ENCODE measurements around the gene KRTAP4-7.
"Not testable (repeated sequence)": the region's sequence is repeated elsewhere in the genome, so short reads cannot be mapped to it uniquely, and the experiment has no call there.

Gene KRTAP4-7

DNA sequence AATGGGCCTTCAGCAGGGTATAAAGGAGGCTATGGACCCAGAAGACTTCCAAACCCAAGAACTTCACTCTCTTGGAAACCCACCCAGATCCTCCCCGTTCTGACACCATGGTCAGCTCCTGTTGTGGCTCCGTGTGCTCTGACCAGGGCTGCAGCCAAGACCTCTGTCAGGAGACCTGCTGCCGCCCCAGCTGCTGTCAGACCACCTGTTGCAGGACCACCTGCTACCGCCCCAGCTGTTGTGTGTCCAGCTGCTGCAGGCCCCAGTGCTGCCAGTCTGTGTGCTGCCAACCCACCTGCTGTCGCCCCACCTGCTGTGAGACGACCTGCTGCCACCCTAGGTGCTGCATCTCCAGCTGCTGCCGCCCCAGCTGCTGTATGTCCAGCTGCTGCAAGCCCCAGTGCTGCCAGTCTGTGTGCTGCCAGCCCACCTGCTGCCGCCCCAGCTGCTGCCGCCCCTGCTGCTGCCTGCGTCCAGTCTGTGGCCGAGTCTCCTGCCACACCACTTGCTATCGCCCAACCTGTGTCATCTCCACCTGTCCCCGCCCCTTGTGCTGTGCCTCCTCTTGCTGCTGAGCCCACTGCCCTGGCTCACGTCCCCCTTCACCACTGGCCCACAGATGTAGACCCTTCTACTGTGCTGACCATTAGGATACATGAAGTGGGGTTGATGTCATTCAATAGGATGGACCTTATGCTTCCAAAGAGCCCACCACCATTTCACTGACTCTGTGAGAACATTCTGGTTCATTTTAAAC is at the start of gene KRTAP4-7:
KRTAP4-7 (plus strand) TSS at position 51 of the 757 bp plus-strand sequence; CDS start at position 108, 57 bp downstream.
- not testable (repeated sequence) for DNase-seq (ENCODE audit: low read depth in 3 of 3)

DNA sequence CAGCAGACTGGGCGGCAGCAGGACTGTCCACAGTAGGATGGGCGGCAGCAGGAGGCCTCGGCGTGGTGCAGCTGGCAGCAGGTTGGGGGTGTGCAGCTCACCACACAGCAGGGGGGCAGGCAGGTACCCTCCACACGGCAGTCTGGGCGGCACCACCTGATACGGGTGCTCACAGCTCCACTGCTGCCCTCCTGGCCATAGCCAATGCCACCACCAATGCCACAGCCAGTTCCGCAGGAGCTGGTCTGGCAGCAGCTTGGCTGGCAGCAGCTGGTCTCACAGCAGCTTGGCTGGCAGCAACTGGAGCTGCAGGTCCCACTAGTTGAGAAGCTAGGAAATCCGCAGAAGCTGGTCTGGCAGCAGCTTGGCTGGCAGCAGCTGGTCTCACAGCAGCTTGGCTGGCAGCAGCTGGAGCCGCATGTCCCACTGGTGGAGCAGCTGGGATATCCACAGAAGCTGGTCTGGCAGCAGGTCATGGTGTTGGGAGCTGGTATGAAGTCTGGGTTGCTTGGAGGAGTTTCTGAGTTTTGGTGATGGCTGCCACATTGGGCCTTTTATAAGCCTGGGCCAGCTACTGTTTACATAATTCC is 49.5 kb upstream of the KRTAP4-7 start, which contains the start of gene KRTAP1-3:
KRTAP1-3 (minus strand) TSS at position 529 of the 590 bp plus-strand sequence; CDS start at position 476, 53 bp downstream.
- not testable (repeated sequence) for DNase-seq (ENCODE audit: low read depth in 3 of 3)

DNA sequence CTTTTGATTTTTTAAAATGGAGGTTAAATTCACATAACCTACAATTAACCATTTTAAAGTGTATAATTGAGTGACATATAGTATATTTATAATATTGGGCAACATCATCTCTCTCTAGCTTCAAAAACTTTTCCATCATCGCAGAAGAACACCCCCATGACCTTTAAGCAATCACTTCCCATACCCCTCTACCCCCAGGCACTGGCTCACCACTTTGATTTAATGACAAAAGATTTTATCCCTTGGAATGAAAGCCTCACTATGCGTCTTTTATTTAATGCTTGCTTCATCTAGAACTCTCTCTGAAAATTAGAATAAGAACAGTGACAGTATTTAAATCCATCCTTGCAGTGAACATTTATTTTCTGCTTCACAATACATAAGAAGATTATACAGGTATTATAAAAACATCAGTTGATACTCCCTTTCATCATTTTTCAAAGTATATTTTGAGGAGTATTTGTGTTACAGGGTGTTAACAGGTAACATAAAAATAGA is 46.0 kb upstream of the KRTAP4-7 start:
- DNase-seq (ENCODE audit: low read depth in 3 of 3): no peak

- DNase-seq (ENCODE audit: low read depth in 3 of 3): not testable (repeated sequence)
Observed at GRCh38 chr17:41040783-41041571, 43.0 kb upstream of the KRTAP4-7 start, which contains the start of gene KRTAP1-1. Gene KRTAP1-1 (minus strand): TSS chr17:41041450. CDS start chr17:41041397, 53 bp downstream.

DNA sequence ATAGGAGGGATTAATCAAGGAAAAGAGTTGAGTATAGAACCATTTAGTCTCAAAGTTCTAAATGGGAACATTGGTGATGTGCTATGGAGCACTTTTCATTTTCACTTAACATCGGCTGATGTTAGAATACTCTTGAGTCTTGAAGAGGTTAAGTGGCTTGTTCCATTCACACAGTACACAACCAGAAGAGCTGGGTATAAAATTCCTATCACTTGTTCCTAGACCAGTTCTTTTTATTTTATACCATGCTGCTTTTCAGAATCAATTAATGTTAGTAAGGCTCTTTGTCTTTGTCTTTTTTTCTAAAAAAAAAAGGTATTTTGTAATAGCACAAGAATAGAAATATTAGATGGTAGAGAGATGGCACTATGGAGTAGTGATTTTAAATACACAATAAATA is 41.0 kb upstream of the KRTAP4-7 start:
- no peak for DNase-seq (ENCODE audit: low read depth in 3 of 3)

GRCh38 chr17:41046735-41047465 is 37.0 kb upstream of the KRTAP4-7 start, which contains the start of gene KRTAP2-1:
Gene KRTAP2-1 (minus strand): TSS chr17:41047316. CDS start chr17:41047267, 49 bp downstream.
- DNase-seq (ENCODE audit: low read depth in 3 of 3): not testable (repeated sequence)

- DNase-seq (ENCODE audit: low read depth in 3 of 3): no peak
Observed at GRCh38 chr17:41048441-41048840, 35.5 kb upstream of the KRTAP4-7 start.

DNA sequence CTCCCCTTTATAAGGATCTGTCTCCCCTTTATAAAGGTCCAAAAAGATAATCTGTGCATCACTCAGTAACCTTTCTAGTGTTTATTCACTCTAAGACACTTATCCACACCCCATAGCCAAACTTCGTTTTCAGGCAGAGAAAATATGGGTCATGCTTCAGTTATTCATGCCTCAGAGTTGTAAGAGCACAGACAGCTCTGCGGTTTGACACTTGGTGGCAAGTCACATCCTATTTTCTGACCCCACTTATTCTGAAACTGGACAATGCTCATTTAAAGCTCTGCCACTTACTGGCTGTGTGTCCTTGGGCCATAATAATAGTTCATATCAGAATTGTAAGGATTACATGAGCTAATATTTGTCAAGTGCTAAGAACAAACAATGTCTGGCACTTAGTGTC is 34.8 kb upstream of the KRTAP4-7 start:
- no peak for DNase-seq (ENCODE audit: low read depth in 3 of 3)

DNA sequence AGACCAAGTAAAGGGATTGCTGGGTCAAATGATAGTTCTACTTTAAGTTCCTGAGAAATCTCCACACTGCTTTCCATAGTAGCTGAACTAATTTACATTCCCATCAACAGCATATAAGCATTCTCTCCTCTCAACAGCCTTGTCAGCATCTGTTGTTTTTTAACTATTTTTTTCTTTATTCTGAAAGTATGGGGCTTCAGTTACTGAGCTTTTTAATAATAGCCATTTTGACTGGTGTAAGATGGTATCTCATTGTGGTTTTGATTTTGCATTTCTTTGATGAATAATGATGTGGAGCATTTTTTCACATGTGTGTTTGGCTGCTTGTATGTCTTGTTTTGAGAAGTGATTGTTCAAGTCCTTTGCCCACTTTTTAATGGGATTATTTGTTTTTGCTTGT is 31.4 kb upstream of the KRTAP4-7 start:
- DNase-seq (ENCODE audit: low read depth in 3 of 3): no peak

DNA sequence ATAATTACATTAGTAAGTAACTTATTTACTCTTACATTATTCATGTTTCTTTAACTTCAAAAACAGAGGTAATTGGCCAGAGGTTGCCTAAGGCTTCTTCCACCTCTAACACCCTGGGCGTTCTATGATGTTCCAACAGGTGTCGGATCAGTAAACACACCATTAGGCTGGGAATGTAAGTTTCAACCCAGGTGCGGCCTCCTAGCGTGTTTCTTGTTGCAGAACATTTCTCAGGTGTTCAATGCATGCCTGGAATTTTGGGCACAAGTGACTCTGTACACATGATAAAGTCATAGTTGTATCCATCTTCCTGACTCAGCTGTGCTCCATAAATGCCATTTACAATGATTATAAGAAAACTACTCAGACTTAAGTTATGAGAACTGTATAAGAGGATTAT is 29.9 kb upstream of the KRTAP4-7 start:
- no peak for DNase-seq (ENCODE audit: low read depth in 3 of 3)

DNA sequence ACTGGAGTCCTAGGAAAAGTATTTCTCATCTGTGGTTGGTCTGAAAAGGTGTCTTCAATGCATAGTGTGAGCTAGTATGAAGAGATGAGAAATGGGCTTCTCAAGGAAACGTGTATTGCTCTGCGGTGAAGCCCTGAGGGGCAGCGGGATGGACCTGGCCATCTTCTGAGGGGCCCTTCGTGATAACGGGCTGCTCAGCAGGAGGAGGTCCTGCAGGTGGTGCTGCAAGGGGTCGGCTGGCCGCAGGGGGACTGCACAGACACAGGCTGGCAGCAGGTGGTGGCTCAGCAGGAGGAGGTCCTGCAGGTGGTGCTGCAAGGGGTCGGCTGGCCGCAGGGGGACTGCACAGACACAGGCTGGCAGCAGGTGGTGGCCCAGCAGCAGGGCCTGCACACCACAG is 29.4 kb upstream of the KRTAP4-7 start:
- not testable (repeated sequence) for DNase-seq (ENCODE audit: low read depth in 3 of 3)

- DNase-seq (ENCODE audit: low read depth in 3 of 3): not testable (repeated sequence)
Observed at GRCh38 chr17:41055130-41055529, 28.8 kb upstream of the KRTAP4-7 start, which contains the start of gene KRTAP2-2. Gene KRTAP2-2 (minus strand): TSS chr17:41055230. CDS start chr17:41055211, 19 bp downstream.

DNA sequence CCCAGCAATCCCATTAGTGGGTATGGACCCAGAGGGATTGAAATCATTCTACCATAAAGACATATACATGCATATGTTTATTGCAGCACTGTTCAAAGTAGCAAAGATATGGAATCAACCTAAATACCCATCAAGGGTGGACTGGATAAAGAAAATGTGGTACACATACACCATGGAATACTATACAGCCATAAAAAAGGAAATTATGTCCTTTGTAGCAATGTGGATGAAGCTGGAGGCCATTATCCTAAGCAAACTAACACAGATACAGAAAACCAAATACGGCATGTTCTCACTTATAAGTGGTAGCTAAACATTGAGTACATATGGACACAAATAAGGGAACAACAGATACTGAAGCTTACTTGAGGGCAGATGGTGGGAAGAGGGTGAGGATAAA is 26.4 kb upstream of the KRTAP4-7 start:
- no peak for DNase-seq (ENCODE audit: low read depth in 3 of 3)

DNA sequence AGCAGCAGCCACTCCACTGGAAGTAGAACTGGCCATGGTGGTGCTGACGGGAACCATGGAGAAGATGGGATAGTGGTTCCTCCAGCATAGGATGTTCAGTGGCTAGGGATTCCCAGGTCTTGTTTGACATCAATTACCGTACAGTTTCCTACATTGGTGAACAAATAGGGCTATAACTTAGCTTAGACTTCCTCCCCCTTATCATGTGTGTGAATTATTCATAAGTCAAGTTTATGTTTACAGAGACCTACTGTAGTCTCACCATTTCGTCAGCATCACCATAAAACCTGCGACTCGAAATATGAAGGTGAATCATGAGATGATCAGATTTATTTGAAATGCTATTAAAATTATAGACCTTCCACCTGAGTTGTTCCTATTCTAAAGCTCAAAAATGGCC is 25.2 kb upstream of the KRTAP4-7 start:
- no peak for DNase-seq (ENCODE audit: low read depth in 3 of 3)

- not testable (repeated sequence) for DNase-seq (ENCODE audit: low read depth in 3 of 3)
Observed at GRCh38 chr17:41059276-41060051, 24.5 kb upstream of the KRTAP4-7 start.

- no peak for DNase-seq (ENCODE audit: low read depth in 3 of 3)
Observed at GRCh38 chr17:41060052-41060604, 23.8 kb upstream of the KRTAP4-7 start, which contains the start of gene KRTAP2-3. Gene KRTAP2-3 (minus strand): TSS chr17:41060114. CDS start chr17:41060050, 64 bp downstream.

DNA sequence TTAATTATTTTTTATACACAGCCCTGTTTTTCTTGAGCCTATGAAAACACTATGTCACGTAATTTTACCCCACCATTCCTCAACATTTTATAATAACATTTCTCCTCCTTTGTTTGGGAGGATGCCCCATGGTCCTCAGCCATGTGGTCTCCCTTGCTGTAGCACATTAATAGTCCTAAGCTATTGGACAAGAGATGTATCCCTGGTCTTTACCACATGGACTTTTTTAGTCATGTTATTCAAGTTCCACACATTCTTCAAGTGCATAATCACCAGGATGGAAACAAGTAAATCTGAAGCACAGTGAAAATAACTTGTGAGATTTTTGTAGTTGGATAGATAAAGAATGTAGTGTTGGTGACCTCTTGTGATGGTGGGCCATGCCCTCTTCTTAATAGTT is 22.0 kb upstream of the KRTAP4-7 start:
- DNase-seq (ENCODE audit: low read depth in 3 of 3): no peak

GRCh38 chr17:41063449-41063848 is 20.5 kb upstream of the KRTAP4-7 start:
- no peak for DNase-seq (ENCODE audit: low read depth in 3 of 3)

GRCh38 chr17:41064301-41064700 is 19.6 kb upstream of the KRTAP4-7 start:
- DNase-seq (ENCODE audit: low read depth in 3 of 3): no peak

Measured in stimulated activated CD4-positive, alpha-beta T cell treated with anti-CD3 and anti-CD28 coated beads, TNF-alpha, amount 100 ng/mL, for 48 hours (primary cell).